GM19438 (cell line): ENCODE data around the gene RTL9.

Experiments used
- ATAC-seq: cut with Tn5 transposase; IDR thresholded peaks from one replicate; pipeline ENCODE4 v1.9.1; 2021; ENCODE audit warnings: low read depth; ENCODE audit not compliant: unreplicated experiment

The RTL9 gene

DNA sequence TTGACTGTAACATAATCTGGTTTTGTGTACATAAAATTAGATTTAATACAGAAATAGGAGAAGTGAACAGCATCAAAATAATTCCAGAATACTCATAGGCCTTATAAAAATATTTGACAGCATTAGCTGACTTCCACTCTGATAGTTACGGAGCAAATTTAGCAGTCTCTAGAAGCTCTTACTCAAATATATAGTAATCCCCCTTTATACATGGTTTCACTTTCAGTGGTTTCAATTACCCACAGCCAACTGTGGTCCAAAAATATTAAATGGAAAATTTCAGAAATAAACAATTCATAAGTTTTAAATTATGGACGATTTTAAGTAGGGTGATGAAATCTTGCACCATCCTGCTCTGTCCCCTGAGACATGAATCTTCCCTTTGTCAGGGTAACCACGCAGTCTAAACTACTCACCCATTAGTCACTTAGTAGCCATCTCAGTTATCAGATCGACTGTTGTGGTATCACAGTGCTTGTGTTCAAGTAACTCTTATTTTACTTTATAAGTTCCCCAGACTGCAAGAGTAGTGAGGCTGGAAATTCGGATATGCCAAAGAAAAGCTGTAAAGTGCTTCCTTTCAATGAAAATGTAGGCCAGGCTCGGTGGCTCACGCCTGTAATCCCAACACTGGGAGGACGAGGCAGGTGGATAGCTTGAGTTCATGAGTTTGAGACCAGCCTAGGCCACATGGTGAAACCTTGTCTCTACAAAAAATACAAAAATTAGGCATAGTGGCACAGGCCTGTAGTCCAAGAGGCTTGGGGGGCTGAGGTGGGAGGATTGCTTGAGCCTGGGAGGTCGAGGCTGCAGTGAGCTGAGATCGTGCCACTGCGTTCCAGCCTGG is 17.2 kb upstream of the RTL9 start:
- ATAC-seq: peak; percentile 81

DNA sequence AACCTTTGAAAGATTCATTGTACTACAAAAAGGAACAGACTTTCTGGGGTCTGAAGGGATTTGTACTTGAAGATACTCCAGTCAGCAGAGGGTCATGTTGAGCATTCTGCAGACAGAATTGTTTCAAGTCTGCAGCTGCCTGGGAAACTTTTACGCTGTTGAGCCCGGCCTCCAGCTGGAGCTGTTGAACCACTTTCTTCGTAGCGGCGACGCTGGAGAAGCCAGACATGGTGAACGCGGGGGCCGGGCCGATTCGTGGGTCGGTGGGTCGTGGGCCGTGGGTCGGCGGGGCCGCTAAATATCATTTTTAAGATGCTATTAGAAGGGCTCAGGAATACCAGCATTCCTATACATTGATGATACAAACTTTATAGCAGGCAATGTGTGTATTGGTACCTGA is 12.0 kb upstream of the RTL9 start:
- no peak for ATAC-seq

DNA sequence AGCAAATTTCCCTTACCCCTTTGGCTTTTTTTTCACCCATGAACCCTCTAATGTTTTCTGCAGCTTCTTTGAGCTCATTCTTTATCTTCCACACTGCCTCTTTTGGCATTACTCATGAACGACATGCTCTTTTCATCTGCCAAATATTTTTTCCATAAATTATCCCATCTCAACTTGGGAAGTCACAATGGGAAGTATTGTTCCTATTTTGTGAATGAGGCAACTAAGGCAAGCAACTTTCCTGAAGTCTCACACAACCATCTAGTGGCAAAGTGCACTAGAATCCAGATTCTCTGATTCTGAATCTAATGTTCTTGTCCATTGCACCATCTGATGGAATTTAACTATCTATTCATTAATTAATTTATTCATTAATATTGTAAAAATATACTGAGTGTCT is 625 bp downstream of the RTL9 start:
- ATAC-seq: no peak

DNA sequence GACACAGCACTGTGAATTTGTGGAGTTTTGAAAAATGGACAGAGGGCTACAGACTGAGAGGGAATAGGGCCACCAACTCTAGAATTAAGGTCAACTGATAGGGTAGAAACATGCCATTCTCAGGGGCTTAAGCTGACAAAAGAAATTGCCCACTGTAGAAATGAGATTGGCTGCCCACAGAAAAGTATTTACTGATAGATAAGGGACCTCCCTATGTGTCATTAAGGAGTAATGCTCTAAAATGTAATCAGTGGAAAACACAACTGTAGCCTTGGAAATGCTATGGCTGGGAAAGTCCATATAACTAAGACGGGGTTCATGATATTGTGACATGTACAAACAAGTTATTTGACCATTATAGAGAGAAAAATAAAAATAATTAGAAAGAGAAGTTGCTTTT is 4.6 kb downstream of the RTL9 start:
- ATAC-seq: no peak

DNA sequence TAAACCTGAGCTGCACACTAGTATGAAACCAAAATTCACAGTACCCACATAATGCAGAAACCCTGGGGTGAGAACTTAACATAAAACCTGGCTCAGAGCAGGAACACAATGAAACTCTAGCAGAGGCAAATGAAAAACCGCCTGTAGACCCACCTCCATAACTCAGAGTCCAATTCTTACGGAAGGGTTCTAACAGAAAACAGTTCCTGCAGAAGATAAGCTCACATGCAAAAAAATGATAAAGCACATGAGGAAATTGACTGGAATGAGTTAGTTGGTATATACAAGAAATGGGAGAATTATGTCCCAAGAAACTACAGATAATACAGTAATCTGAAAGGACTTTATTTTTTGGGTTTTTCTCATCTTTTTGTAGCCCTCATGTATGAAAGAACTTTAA is 14.7 kb downstream of the RTL9 start:
- ATAC-seq: no peak

DNA sequence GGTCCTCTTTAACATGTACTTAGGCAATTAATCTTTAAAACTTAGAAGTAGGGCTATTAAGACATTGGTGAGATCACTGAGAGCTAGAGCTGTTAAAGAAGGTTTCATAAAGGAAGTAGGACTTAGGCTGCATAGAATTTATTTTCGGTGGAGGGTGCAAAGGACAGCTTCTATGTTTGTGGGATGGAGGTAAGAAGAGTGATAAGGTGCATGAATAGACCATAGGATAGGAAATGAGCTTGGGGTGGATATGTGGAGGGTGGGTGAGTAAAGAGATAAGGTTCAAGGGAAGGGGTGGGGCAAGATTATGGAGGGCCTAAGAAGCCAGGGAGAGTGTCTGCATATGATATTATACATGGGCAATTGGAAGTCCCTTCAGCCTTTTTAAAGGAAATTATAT is 15.9 kb downstream of the RTL9 start:
- no peak for ATAC-seq

DNA sequence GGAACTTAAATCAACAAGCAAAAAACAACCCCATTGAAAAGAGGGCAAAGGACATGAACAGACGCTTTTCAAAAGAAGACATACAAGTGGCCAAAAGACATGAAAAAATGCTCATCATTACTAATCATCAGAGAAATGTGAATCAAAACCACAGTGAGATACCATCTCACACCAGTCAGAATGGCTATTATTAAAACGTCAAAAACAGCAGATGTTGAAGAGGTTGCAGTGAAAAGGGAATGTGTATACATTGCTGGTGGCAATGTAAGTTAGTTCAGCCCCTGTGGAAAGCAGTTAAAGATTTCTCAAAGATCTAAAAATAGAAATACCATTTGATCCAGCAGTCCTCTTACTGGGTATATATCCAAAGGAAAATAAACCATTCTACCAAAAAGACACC is 22.6 kb downstream of the RTL9 start:
- no peak for ATAC-seq

DNA sequence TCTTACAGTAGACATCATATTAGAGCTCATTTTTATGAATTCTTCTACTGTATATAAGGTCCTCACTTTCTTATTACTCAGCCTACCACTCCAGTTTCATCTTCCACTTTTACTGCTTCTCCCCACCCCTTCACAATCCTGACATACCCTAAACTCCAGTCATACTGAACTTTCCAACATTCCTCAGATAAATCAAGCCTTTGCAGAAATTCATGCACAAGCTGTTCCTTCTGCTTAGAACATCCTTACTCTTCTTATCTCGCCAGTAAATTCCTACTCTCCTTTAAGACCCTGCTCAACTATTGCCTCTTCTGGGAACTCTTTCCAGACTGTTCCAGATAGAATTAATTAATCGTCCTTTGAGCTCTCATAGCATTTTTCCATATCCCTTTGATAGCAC is 24.8 kb downstream of the RTL9 start:
- no peak for ATAC-seq

DNA sequence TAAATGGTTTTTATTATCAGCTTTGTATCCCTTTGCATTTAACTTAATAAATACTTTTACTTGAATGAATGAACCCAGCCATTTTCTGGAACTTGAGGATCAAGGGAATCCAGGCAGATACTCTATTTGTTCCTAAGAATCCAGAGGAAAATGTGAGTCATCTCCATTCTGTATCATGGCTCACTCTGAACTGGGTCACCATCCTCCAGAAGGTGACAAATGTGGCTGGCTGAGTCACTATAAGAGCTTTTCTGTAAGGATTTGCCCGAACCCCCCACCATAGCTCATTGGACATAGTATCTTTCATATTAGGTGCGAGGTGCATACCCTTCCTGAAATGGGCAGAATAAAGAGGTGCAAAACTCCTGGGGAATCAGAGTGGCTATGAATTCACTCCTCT is 25.8 kb downstream of the RTL9 start:
- ATAC-seq: no peak

DNA sequence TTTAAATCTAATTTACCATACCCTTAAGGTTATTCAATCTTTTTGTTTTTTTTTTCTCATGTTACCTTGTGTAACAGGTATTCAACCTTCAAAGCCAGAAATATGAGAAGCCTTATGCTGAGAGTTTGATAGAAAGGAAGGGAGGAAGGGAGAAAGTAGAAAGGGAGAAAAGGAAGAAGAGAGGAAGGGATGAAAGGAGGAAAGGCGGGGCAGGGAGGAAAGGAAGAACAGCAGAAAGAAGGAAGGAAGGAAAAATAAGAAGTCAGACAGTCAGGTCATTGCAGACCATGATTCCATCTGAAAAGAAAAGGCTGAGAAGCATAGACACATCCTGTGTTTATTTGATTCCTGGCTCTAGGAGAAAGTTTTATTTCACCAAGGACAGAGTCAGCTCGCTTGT is 30.9 kb downstream of the RTL9 start:
- no peak for ATAC-seq

DNA sequence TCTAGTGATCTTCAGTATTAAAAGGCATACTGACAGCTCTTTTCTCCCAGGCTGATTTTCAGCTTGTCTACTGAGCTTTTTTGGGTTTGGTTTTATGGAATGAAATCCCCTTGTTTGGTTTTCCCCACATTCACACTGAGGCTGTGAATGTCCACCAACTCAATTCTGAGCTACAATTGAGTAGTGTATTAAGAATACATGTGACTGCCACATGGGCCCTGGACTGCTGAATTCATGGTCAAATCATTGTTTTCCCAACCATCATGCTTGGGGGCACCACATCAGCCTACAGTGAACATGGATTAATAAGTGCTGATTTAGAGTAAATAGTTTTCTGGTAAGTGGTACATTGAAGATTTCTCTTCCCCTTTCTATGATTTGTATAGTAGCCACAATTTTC is 32.4 kb downstream of the RTL9 start:
- no peak for ATAC-seq

DNA sequence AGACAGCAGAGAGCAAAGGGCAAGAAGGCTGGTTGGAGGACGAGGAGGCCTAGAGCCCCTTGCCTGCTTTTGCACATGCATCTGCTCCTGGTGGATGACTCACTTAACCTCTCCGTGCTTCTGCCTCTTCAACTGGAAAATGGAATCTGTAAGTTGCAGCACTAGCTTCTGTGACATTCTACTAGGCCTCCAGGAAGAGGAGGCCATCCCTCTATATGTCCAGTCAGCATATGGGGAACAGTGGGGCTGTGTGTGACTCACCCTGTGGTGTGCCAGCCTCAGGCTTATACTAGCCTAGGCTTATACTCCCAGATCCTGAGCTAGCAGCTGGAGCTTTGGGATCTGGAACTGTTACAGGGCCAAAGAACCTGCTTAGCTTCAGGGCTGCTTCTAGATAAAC is 36.0 kb downstream of the RTL9 start:
- no peak for ATAC-seq

DNA sequence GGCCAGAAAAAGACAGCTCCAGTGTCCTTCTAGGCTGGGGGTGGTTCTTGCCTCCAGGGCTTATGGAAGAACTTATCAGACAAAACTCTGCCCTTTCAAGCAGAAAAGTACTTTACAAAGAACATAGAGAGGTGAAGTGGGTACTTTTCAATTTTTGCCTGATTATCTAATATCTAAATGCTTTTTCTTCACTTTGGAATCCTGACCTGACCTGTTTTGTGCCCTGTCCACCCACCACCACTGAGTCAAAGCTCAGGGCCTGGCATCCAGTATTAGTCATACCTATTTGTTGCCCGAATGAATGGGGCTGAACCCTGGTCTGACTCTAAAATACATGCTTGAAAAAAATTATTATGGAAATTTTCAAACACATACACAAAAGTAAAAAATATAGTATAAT is 37.2 kb downstream of the RTL9 start:
- no peak for ATAC-seq

DNA sequence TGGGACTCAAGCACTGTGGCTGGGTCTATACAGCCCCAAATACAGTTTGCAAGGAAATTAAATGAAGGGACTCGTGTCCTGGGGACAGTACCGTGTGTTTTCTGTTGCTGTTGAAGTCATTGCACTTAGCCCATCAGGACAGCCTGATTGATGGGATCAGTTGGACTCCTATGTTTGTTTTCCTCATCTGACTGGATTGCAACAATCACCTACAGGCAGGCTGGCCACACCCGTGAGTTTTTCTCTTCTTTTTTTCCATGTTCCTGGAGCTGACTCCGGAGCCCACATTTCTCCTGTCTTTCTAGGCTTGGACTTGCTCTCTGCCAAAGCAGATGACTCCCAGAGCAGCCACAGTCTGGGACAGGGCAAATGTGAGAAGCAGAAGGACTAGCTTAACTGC is 38.1 kb downstream of the RTL9 start:
- no peak for ATAC-seq

DNA sequence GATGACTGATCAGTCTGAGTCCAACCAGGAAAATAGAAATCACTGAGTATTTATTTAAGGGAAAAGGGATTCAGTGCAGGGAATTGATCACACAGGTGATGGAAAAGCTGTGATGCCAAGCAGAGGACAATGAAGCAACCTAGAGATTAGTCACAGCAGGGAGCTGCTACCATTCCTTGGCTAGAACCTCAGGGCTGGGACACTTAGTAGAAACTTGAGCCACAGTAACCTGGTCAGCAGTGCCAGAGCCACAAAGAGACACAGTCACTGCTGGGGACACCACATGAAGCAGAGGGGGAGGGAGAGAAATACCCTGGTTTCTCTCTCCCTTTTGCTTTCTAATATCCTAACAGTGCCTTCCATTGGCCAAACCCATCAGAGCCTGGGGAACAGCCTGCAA is 38.7 kb downstream of the RTL9 start:
- no peak for ATAC-seq

DNA sequence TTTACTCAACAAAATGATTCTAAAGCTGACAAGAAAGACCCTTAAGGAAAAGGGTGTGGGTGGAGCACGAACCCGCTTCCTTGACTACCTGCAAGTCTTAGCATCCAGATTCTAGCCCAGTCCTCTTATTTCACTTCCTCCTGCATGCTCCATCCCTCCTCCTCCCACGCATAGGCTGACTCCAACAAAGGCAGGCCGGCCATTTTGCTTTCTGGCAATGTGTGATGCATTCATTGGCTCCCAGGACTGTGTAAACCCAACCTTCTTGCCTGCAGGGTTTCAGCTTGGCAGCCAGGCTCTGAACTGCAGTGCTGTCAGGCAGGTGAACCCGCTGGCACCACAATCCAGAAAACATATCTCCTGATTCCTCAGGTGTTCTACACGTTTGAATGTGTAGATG is 39.3 kb downstream of the RTL9 start:
- no peak for ATAC-seq

DNA sequence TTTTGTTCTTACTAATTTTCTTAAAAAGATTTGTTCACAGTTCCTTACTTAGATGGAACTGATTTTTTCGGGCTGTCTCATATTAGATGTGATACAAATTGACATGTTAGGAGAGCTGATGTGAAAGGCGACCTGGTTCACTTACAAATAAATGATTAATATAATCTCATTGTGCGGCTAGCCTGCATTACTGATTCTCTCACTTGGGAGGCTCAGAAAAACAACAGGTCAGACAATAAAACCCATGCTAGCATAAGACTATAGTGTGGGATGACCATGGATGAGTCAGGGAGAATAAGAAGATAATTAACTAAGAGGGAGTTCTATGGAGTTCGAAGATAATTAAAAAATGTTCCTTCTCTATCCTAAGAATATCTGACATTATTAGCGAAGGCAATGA is 40.8 kb downstream of the RTL9 start:
- ATAC-seq: no peak

DNA sequence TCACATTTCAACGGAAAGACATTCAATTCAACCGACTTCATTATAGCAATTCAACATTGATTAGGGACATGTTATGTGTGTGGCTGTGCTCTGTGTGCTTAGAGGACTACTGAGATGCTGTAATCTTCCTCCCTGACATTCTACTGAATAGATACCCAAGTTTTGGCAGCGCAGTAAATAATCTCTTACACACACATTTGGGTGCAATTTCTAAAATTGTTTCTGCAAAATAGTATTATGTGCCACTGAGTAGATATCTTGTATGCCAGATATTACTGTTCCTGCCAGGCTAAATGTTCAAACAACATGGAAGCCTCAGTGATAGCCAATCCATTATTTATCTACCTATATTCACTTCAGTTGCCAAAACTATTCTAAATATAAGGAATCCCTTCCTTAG is 41.3 kb downstream of the RTL9 start:
- no peak for ATAC-seq

DNA sequence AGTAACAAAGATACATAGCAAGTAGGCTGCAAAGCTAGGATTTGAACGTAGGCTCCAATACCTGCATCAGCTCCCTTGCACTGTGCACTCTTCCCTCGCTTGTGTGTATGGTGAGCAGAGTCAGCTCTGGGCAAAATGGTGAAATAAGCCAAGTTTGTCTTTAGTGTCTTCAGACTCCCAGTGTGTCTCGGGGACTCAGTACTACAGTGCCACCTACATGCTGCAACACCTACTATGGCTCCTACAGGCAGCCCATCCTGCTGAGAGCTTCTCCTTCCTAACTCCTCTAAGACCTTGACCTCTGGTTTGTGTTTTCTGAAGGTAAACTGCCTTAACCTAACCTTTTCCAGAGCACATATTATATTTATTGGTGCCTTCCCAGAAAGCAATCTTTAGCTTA is 42.5 kb downstream of the RTL9 start:
- ATAC-seq: no peak

DNA sequence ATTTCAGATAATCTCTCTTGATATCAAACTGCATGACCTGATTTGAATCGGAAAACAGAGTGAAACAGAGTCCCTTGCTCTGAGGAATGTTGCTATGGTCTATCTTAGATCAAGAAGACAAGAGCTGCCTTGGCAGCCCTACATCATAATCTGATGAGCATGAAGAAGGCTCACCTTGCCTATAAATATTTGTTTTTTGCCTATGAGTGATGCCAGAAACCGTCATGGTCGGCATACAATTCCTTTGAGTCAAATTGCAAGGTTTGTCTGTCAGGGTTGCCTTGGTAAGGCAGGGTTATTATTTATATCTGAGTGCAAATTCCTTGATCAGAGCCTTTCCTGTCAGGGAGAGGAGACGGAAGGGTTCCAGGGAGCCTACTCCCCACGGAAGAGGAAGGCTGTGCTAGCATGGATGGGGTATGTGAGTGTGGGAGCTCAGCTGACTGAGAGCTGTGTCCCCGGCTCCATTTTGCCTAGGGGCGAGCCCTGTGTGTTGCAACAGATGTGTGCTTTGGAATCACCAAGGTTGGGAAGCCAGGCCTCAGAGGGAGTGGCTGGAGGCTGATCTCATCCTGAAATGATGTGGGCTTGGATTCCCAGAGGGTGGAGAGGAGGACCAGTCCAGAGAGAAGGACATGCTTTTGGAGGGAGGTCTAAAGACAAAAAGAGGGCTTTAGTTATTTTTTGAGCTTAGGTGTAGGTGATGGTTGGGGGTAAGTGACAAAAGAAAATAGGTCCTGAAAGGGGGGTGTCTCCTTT is 43.6 kb downstream of the RTL9 start:
- ATAC-seq: no peak

DNA sequence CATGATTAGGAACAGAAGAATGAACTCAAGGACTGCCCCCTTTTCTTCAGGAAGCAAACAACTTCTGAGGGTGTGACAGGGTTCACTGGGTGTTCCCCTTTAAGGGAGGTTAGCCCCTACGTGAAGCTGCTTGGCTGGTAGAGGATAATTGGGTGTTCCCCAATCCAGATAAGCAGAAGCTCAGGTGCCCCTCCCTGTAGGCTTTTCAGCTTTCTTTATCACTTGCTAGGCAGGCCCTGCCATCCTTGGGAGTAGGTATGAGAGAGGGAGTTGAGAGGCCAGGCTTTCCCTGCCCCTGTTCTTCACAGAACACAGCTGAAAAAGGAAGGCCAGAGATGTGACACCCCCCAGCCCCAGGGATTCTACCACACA is 44.2 kb downstream of the RTL9 start:
- no peak for ATAC-seq
